ENCODE measurements around the gene MCUB.
A peak's percentile ranks its signal among the peaks of the same experiment; 100 is the strongest.
"Not testable (repeated sequence)": the region's sequence is repeated elsewhere in the genome, so short reads cannot be mapped to it uniquely, and the experiment has no call there.

Gene MCUB

DNA sequence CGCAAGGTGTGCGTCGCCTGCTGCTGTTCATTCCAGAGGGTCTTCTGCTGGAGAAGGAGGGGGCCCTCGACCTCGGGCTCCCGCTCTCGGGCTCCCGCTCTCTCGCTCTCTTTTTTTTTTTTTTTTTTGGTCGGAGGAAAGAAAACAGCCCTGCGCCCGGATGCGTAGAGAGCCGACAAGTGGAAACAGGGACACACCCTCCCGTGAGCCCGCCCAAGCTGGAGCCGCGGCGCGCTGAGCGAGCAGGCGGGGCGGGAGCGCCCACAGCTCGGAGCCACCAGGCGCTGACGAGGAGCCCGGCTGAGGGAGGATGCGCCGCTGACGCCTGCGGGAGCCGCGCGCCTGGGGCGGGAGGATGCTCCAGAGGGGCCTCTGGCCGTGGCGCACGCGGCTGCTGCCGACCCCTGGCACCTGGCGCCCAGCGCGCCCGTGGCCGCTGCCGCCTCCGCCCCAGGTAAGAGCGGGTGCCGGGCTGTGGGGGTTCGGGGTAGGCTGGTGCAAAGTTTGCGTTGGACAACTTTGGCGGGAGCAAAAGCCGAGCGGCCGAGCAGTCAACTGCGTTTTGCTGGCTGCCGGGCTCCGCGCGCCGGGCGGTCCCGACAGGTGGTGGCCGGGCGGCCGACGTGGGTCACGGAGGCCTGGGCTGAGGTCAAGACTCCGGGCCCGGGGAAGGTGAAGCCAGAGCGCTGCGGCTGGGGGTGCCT lies at the start of gene MCUB:
MCUB (plus strand) TSS at position 264 of the 704 bp plus-strand sequence; CDS start at position 356, 92 bp downstream.
- peak; percentile 94 for DNase-seq

GRCh38 chr4:109510687-109511086 lies 49.4 kb upstream of the MCUB start:
- no peak for DNase-seq

DNA sequence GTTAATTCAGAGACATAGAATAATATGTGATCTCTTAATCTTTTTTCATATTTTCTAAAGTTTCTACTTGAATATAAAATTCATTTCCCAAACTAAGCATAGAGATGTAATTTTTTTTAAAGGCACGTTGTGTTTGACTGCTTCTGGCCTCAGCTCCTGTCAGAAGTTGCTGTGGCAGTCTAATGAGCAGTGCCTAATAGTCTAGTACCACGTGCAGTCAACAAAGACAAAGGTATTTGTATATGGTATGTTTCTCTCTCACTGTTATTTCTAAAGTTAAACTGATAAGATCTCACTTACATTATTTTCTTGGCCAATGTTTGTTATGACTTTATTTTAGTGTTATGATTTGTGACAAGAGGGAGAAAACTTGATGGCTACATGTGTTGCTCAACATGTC lies 48.6 kb upstream of the MCUB start:
- DNase-seq = no peak

- not testable (repeated sequence) for DNase-seq
Measured at GRCh38 chr4:109513368-109513767, 46.7 kb upstream of the MCUB start.

GRCh38 chr4:109532182-109532581 lies 27.9 kb upstream of the MCUB start:
- no peak for DNase-seq

- no peak for DNase-seq
Measured at GRCh38 chr4:109545401-109545800, 14.6 kb upstream of the MCUB start.

- no peak for DNase-seq
Measured at GRCh38 chr4:109547394-109547793, 12.7 kb upstream of the MCUB start.

DNA sequence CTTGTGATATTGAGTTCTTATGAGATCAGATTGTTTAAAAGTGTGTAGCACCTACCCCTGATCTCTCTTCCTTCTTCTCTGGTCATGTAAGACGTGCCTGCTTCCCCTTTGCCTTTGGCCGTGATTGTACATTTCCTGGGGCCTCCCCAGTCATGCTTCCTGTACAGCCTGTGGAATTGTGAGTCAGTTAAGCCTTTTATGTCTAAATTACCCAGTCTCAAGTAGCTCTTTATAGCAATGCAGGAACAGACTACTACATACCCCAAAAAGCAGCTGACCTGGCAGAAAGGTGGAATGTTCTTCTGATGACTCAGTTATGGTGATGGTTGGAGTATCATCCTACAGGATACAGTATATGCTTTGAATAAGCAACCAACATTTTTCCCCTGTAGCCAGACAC lies 11.4 kb upstream of the MCUB start:
- DNase-seq = peak; percentile 45

DNA sequence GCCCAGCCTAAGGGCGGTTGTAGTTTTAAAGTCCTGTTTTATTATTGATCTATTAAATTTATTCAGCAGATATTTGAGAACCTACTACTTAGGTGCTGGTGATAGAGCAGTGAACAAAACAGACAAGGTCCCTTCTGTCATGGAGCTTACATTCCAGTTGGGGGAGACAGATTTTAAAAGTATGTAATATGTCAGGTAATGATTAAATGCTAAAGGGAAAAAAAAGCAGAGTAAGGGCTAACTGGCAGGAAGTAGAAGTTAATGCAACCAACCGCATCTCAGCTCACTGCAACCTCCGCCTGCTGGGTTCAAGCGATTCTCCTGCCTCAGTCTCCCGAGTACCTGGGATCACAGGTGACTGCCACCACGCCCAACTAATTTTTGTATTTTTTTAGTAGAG lies 7.8 kb upstream of the MCUB start:
- DNase-seq = no peak

DNA sequence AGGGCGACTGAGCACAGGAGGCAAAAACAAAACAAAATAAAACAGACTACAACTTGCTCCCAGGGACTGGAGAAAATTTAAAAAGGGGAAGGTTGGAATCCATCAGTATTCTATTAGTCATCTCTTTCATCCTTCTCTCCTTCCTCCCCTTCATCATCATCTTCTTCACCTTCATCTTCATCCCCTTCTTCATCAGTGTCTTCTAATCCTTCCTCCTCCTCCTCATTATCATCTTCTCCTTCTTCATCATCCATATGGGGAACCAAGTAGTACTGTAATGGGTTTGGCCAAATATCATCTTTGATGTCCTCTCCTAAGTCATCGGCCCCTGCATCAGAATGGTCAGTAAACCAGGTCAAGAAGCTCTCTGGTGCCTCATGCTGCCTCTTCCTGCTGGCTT lies 6.9 kb upstream of the MCUB start:
- no peak for DNase-seq

GRCh38 chr4:109554971-109555370 lies 5.1 kb upstream of the MCUB start:
- no peak for DNase-seq

GRCh38 chr4:109557433-109557832 lies 2.6 kb upstream of the MCUB start:
- DNase-seq = no peak

DNA sequence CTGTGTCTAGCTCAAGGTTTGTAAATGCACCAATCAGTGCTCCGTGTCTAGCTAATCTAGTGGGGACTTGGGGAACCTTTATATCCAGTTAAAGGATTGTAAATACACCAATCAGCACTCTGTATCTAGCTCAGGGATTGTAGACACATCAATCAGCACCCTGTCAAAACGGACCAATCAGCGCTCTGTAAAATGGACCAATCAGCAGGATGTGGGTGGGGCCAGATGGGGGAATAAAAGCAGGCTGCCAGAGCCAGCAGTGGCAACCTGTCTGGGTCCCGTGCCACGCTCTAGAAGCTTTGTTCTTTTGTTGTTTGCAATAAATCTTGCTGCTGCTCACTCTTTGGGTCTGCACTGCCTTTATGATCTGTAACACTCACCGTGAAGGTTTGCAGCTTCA lies 2.0 kb upstream of the MCUB start:
- peak; percentile 50 for DNase-seq

- DNase-seq = peak; percentile 51
Measured at GRCh38 chr4:109559625-109559982, 442 bp upstream of the MCUB start.

DNA sequence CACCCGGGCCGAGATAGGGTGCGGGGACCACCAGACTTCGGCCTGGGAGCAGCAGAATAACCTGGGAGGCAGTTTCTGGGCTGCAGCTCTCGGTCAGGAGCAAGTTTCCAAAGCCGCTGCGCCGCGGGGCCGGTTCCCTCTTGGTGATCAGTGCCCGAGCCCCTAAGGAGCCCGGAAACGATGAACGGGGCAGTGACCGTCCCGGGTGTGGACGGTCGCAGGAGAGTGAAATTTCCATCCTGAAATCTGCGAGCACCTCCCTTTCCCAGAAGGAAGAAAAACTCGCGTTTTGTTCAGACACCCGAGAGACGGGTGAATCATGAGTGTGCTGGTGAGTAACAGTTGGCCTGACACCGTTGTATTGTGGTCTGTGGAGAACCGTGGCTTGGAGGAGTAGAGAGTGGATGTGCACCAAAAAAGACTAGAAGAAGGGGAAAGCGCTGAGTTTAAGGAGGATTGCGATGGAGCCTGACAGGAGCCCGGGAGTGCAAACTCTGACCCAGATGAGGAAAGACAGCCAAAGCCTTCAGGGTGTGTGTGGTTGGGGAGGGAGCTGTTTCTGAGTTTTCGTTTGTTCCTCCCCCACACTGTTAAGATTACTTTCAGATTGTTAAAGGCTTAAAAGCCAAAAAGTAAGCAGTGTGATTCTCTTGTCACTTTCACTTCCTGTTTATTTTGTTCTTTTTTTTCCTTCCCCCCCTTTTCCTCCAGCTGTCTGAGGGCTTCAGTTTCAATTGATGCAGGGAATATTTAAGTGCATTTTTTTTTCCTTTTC lies 828 bp downstream of the MCUB start:
- DNase-seq = peak; percentile 72

GRCh38 chr4:109562457-109563239 lies 2.6 kb downstream of the MCUB start:
- peak; percentile 36 for DNase-seq

GRCh38 chr4:109571494-109571893 lies 11.4 kb downstream of the MCUB start:
- DNase-seq = no peak

- no peak for DNase-seq
Measured at GRCh38 chr4:109572154-109572553, 12.1 kb downstream of the MCUB start.

DNA sequence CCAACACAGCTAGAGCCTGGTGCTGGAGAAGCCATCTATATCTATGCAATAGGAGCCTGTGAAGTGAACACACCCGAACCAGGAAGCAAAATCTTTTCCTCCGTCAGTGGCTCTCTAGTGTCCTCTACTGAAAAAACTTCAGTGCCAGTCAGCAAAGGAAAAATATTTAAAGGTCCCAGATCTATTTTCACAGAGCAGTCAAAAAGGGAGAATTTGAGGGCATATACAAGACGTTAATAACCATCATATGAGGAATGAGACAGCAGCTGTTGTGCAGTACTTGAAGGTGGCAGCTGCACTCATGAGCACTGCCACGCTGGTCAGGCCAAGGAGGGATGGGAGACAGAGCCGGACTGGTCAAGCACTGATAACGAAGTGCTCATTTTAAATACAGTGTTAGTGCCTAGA lies 14.4 kb downstream of the MCUB start:
- DNase-seq = no peak

GRCh38 chr4:109574931-109575804 lies 15.1 kb downstream of the MCUB start:
- no peak for DNase-seq

DNA sequence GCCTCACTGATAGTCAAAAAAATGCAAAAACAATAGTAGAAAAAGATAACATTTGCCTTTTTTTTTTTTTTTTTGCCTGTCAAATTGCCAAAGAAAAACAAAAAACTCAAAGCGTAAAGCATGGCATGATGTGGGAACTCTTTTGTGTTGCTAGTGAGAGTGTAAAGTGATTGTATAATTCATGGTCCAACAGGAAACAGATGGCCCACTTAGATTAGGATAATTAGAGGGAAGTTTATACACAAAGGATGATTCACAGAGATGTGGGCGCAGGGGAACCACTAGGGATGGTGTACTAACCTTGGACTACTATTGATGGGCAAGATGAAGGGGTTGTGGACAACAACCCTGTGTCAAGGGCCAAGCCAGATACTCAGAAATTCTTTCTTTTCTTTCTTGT lies 16.4 kb downstream of the MCUB start:
- DNase-seq = no peak

DNA sequence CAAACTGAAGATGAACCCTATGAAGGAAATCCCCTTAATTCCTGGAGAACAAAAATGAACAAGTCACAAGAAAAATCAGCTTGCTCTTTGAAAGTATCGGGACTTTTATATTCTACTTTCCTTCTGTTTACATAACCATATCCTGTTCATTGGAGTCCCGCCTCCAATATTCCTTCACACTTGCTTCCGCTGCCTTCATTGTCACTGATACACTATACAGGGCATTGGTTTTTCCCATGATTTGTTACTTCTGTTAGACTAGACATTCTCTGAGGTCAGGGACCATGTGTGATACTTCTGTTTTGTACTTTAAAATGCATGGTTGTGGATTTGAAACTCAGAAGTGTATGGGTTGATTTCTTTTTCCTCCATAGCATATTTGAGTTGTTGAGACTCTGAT lies 18.8 kb downstream of the MCUB start:
- no peak for DNase-seq

GRCh38 chr4:109579997-109580396 lies 20.0 kb downstream of the MCUB start:
- not testable (repeated sequence) for DNase-seq
